ENCODE results near the gene GMIP. TPM values are rescaled to one million over a fixed set of nuclear protein-coding genes. Genes with fewer than 3 reads are reported as not detected.

GMIP gene
- total and polyA plus RNA-seq, 2 experiments from 2014 or later: 5.1 to 22.1 TPM

DNA sequence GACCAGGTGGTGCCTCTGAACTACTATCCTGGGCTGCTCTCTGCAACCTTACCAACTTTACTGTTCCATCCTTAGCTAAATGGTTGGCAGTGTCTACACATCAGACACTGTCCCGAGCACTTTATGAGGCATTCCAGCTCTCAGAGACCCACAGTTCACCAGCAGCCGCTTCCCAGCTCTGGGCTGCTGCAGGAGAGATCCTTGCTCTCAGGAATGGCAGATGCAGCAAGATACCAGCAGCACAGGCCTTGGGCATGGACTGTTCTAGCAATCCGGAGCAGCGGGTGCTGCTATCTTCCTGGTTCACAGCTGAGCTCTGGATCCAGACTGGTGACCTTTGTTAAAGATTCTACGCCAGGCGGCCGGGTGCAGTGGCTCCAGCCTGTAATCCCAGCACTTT is 12.1 kb downstream of the GMIP start (continued):
- TF ChIP-seq, protein P1, sequence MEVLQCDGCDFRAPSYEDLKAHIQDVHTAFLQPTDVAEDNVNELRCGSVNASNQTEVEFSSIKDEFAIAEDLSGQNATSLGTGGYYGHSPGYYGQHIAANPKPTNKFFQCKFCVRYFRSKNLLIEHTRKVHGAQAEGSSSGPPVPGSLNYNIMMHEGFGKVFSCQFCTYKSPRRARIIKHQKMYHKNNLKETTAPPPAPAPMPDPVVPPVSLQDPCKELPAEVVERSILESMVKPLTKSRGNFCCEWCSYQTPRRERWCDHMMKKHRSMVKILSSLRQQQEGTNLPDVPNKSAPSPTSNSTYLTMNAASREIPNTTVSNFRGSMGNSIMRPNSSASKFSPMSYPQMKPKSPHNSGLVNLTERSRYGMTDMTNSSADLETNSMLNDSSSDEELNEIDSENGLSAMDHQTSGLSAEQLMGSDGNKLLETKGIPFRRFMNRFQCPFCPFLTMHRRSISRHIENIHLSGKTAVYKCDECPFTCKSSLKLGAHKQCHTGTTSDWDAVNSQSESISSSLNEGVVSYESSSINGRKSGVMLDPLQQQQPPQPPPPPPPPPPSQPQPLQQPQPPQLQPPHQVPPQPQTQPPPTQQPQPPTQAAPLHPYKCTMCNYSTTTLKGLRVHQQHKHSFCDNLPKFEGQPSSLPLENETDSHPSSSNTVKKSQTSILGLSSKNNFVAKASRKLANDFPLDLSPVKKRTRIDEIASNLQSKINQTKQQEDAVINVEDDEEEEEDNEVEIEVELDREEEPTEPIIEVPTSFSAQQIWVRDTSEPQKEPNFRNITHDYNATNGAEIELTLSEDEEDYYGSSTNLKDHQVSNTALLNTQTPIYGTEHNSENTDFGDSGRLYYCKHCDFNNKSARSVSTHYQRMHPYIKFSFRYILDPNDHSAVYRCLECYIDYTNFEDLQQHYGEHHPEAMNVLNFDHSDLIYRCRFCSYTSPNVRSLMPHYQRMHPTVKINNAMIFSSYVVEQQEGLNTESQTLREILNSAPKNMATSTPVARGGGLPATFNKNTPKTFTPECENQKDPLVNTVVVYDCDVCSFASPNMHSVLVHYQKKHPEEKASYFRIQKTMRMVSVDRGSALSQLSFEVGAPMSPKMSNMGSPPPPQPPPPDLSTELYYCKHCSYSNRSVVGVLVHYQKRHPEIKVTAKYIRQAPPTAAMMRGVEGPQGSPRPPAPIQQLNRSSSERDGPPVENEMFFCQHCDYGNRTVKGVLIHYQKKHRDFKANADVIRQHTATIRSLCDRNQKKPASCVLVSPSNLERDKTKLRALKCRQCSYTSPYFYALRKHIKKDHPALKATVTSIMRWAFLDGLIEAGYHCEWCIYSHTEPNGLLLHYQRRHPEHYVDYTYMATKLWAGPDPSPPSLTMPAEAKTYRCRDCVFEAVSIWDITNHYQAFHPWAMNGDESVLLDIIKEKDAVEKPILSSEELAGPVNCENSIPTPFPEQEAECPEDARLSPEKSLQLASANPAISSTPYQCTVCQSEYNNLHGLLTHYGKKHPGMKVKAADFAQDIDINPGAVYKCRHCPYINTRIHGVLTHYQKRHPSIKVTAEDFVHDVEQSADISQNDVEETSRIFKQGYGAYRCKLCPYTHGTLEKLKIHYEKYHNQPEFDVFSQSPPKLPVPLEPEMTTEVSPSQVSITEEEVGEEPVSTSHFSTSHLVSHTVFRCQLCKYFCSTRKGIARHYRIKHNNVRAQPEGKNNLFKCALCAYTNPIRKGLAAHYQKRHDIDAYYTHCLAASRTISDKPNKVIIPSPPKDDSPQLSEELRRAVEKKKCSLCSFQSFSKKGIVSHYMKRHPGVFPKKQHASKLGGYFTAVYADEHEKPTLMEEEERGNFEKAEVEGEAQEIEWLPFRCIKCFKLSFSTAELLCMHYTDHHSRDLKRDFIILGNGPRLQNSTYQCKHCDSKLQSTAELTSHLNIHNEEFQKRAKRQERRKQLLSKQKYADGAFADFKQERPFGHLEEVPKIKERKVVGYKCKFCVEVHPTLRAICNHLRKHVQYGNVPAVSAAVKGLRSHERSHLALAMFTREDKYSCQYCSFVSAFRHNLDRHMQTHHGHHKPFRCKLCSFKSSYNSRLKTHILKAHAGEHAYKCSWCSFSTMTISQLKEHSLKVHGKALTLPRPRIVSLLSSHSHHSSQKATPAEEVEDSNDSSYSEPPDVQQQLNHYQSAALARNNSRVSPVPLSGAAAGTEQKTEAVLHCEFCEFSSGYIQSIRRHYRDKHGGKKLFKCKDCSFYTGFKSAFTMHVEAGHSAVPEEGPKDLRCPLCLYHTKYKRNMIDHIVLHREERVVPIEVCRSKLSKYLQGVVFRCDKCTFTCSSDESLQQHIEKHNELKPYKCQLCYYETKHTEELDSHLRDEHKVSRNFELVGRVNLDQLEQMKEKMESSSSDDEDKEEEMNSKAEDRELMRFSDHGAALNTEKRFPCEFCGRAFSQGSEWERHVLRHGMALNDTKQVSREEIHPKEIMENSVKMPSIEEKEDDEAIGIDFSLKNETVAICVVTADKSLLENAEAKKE (CRISPR knock-in tag; IDR thresholded peaks at IDR 0.05): no peak

DNA sequence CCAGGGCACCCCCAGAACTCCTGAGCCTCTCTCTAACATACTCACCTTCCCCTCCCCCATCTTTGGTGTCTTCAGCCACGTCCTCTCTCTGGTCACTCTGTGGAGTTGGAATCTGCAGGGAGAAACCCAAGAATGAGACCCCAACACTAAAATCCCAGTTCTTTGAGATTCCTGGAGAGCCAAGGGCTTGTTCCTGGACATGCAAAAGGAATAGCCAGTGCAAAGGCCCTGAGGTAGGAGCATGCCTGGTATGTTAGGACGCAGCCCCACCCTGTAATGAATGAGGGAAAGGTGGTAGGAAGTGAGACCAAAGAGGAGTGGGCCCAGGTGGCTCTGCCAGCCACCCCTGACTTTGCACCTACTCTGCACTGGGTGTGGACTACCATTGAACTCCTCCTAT is 13.0 kb downstream of the GMIP start:
- H3K27ac ChIP-seq (ENCODE audit: low read depth): no peak overlapping the region
- Mint-ChIP-seq H3K27me3 (ENCODE audit: insufficient read depth, low read depth, poor library complexity) (peaks cover 19% of the 10 kb centered on the region), H3K4me1 (peaks cover 17% of the 10 kb centered on the region), H3K36me3 (ENCODE audit: low read depth) (peaks cover 25% of the 10 kb centered on the region), H3K4me3 (no peak overlapping the region), H3K9me3 (no peaks in the 10 kb centered on the region; the same call in 2 of the 3 replicates), H3K27ac (no peak overlapping the region)
- H2AFZ ChIP-seq: no peak overlapping the region
- H3F3A ChIP-seq (replicated peaks; ENCODE audit: low read depth): 0 out of 2 replicates have a peak, but pooled peaks cover 4% of the 10 kb centered on the region
- DNase-seq (ENCODE audit: low spot score): no peak
- H4K20me1 ChIP-seq (replicated peaks; ENCODE audit: insufficient read depth): no peaks in the 10 kb centered on the region
- no peaks in the 10 kb centered on the region for H3K9me2 ChIP-seq (ENCODE audit: insufficient read depth)
- no peaks in the 10 kb centered on the region; the same call in 1 of the 2 replicates for H3K36me3 ChIP-seq (ENCODE audit: insufficient read depth)
- H3K79me2 ChIP-seq (replicated peaks; ENCODE audit: insufficient read depth): peaks cover 21% of the 10 kb centered on the region
- H3K27me3 ChIP-seq (ENCODE audit: insufficient read depth): no peaks in the 10 kb centered on the region
- no peak overlapping the region for H3K4me2 ChIP-seq
- H3K4me1 ChIP-seq (ENCODE audit: insufficient read depth): peaks cover 3% of the 10 kb centered on the region
- no peak overlapping the region for H3K4me3 ChIP-seq
- ATAC-seq: no peak
- TF ChIP-seq, protein P2, sequence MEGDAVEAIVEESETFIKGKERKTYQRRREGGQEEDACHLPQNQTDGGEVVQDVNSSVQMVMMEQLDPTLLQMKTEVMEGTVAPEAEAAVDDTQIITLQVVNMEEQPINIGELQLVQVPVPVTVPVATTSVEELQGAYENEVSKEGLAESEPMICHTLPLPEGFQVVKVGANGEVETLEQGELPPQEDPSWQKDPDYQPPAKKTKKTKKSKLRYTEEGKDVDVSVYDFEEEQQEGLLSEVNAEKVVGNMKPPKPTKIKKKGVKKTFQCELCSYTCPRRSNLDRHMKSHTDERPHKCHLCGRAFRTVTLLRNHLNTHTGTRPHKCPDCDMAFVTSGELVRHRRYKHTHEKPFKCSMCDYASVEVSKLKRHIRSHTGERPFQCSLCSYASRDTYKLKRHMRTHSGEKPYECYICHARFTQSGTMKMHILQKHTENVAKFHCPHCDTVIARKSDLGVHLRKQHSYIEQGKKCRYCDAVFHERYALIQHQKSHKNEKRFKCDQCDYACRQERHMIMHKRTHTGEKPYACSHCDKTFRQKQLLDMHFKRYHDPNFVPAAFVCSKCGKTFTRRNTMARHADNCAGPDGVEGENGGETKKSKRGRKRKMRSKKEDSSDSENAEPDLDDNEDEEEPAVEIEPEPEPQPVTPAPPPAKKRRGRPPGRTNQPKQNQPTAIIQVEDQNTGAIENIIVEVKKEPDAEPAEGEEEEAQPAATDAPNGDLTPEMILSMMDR (conservative IDR thresholded peaks at IDR 0.05; ENCODE audit: low read depth in 2 of 2): no peak
- TF ChIP-seq, protein P3, sequence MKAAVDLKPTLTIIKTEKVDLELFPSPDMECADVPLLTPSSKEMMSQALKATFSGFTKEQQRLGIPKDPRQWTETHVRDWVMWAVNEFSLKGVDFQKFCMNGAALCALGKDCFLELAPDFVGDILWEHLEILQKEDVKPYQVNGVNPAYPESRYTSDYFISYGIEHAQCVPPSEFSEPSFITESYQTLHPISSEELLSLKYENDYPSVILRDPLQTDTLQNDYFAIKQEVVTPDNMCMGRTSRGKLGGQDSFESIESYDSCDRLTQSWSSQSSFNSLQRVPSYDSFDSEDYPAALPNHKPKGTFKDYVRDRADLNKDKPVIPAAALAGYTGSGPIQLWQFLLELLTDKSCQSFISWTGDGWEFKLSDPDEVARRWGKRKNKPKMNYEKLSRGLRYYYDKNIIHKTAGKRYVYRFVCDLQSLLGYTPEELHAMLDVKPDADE (IDR thresholded peaks at IDR 0.05): no peak
- TF ChIP-seq NANOG (IDR thresholded peaks at IDR 0.05; ENCODE audit: borderline replicate concordance): no peak
- TF ChIP-seq STAT1 (IDR thresholded peaks at IDR 0.05; ENCODE audit: unreplicated experiment): no peak
- TF ChIP-seq POLR2AphosphoS5 (IDR thresholded peaks at IDR 0.05; ENCODE audit: low read depth): no peak
- no peak for TF ChIP-seq ZNF114 (CRISPR knock-in tag; IDR thresholded peaks at IDR 0.05)
- no peak for TF ChIP-seq EZH2phosphoT487 (IDR thresholded peaks at IDR 0.05; ENCODE audit: unreplicated experiment)
- TF ChIP-seq, protein P4, sequence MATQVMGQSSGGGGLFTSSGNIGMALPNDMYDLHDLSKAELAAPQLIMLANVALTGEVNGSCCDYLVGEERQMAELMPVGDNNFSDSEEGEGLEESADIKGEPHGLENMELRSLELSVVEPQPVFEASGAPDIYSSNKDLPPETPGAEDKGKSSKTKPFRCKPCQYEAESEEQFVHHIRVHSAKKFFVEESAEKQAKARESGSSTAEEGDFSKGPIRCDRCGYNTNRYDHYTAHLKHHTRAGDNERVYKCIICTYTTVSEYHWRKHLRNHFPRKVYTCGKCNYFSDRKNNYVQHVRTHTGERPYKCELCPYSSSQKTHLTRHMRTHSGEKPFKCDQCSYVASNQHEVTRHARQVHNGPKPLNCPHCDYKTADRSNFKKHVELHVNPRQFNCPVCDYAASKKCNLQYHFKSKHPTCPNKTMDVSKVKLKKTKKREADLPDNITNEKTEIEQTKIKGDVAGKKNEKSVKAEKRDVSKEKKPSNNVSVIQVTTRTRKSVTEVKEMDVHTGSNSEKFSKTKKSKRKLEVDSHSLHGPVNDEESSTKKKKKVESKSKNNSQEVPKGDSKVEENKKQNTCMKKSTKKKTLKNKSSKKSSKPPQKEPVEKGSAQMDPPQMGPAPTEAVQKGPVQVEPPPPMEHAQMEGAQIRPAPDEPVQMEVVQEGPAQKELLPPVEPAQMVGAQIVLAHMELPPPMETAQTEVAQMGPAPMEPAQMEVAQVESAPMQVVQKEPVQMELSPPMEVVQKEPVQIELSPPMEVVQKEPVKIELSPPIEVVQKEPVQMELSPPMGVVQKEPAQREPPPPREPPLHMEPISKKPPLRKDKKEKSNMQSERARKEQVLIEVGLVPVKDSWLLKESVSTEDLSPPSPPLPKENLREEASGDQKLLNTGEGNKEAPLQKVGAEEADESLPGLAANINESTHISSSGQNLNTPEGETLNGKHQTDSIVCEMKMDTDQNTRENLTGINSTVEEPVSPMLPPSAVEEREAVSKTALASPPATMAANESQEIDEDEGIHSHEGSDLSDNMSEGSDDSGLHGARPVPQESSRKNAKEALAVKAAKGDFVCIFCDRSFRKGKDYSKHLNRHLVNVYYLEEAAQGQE (IDR thresholded peaks at IDR 0.05; ENCODE audit: unreplicated experiment): no peak
- no peak for TF ChIP-seq EZH2 (IDR thresholded peaks at IDR 0.05; ENCODE audit: low read depth, unreplicated experiment)

All from GM23338 (cell line).